SK-N-SH (cell line): Measurements from ENCODE around the gene HNRNPA1. TPM values are rescaled to one million over a fixed set of nuclear protein-coding genes. Genes with fewer than 3 reads are reported as not detected.

ENCODE experiments used
- CTCF ChIA-PET: fragments of 300-600, 350-600 bp; formaldehyde crosslinking; extraction: SDS; loops from one replicate; lab custom pipeline; 2021; lab: Yijun Ruan, JAX
- POLR2A ChIA-PET: fragments of 350-600 bp; sonication (Branson Sonifier 250); formaldehyde crosslinking; extraction: SDS; loops from one replicate; lab custom pipeline; 2020; ENCODE audit warnings: antibody characterized with exemption, inconsistent platforms; lab: Yijun Ruan, JAX
- DNase-seq: peaks from one replicate; pipeline ENCODE4 v3.0.0; 2012
- H2AFZ ChIP-seq: fragments of 200-600 bp; sonication (generic); 2 replicates; pipeline ENCODE4 v1.8.1; 2016; ENCODE audit warnings: antibody characterized with exemption, mild to moderate bottlenecking, low read depth
- H3F3A ChIP-seq: fragments of 200-600 bp; sonication (generic); replicated peaks from 2 replicates; pipeline ENCODE3; 2016; ENCODE audit warnings: antibody characterized with exemption, mild to moderate bottlenecking; ENCODE audit not compliant: insufficient read depth
- H3K27ac ChIP-seq, 2 experiments: fragments of 200-500 bp in 1 of 2; fragments of 200-600 bp in 1 of 2; sonication (Bioruptor generic) in 1 of 2; sonication (generic), shearing (Covaris generic) in 1 of 2; 2 replicates each; pipeline versions ENCODE4 v1.5.1 to v1.6.1; 2014 to 2016; ENCODE audit warnings: low read depth in 2 of 2, inconsistent platforms in 1 of 2, low read length in 1 of 2, mild to moderate bottlenecking in 1 of 2, mixed read lengths in 1 of 2
- H3K27me3 ChIP-seq: fragments of 200-600 bp; sonication (generic), shearing (Covaris generic); 2 replicates; pipeline ENCODE4 v1.6.1; 2016; ENCODE audit warnings: mixed run types; ENCODE audit not compliant: insufficient read depth
- H3K36me3 ChIP-seq, 2 experiments: fragments of 200-500 bp in 1 of 2; fragments of 200-600 bp in 1 of 2; sonication (Bioruptor generic) in 1 of 2; sonication (generic) in 1 of 2; replicated peaks in 1 of 2; 2 replicates each; pipeline versions ENCODE3 to v1.5.1; 2014 to 2016; ENCODE audit warnings: low read length in 1 of 2, mild to moderate bottlenecking in 1 of 2; ENCODE audit not compliant: insufficient read depth in 2 of 2, control insufficient read depth in 1 of 2
- H3K4me1 ChIP-seq, 2 experiments: fragments of 200-500 bp in 1 of 2; fragments of 200-600 bp in 1 of 2; sonication (Bioruptor generic) in 1 of 2; sonication (generic), shearing (Covaris generic) in 1 of 2; 2 replicates each; pipeline versions ENCODE4 v1.5.1 to v1.6.1; 2014 to 2016; ENCODE audit warnings: low read depth in 1 of 2, low read length in 1 of 2, mixed run types in 1 of 2; ENCODE audit not compliant: insufficient read depth in 2 of 2, control insufficient read depth in 1 of 2
- H3K4me2 ChIP-seq: fragments of 200-600 bp; sonication (generic), shearing (Covaris generic); 2 replicates; pipeline ENCODE4 v1.6.1; 2017; ENCODE audit warnings: mixed run types
- H3K4me3 ChIP-seq, 2 experiments: fragments of 200-500 bp in 1 of 2; fragments of 200-600 bp in 1 of 2; sonication (Bioruptor generic) in 1 of 2; sonication (generic), shearing (Covaris generic) in 1 of 2; 2 replicates each; pipeline versions ENCODE4 v1.5.1 to v1.8.1; 2014 to 2016; ENCODE audit warnings: low read depth in 2 of 2, inconsistent platforms in 1 of 2, low read length in 1 of 2, mild to moderate bottlenecking in 1 of 2, mixed read lengths in 1 of 2, moderate library complexity in 1 of 2
- H3K79me2 ChIP-seq: fragments of 200-600 bp; sonication (generic); 2 replicates; pipeline ENCODE4 v1.8.1; 2017; ENCODE audit warnings: mild to moderate bottlenecking; ENCODE audit not compliant: insufficient read depth
- H3K9ac ChIP-seq: fragments of 200-600 bp; sonication (generic); 2 replicates; pipeline ENCODE4 v1.6.1; 2017; ENCODE audit warnings: mixed run types
- H3K9me2 ChIP-seq: fragments of 200-600 bp; sonication (generic); 2 replicates; pipeline ENCODE4 v1.6.1; 2017; ENCODE audit warnings: mixed run types
- H3K9me3 ChIP-seq: fragments of 200-600 bp; sonication (generic); 2 replicates; pipeline ENCODE4 v1.6.1; 2017; ENCODE audit warnings: mixed run types, mild to moderate bottlenecking, moderate library complexity
- H4K20me1 ChIP-seq: fragments of 200-600 bp; sonication (generic); 2 replicates; pipeline ENCODE4 v1.6.1; 2017; ENCODE audit warnings: mild to moderate bottlenecking, mixed run types; ENCODE audit not compliant: insufficient read depth
- EP300 ChIP-seq, 2 experiments: IDR thresholded peaks; 2 replicates each; pipeline versions ENCODE4 v1.4.0 to v1.6.1; 2012; ENCODE audit warnings: borderline replicate concordance in 1 of 2, low read depth in 1 of 2, low read length in 1 of 2
- EZH2phosphoT487 ChIP-seq: fragments of 200-600 bp; sonication (generic); IDR thresholded peaks from 2 replicates; pipeline ENCODE4 v1.6.1; 2017; ENCODE audit warnings: low read depth, mixed run types, mild to moderate bottlenecking, antibody characterized with exemption, moderate library complexity, borderline replicate concordance
- FOXJ3 ChIP-seq: sonication (generic); formaldehyde crosslinking; IDR thresholded peaks from 2 replicates; pipeline ENCODE4 v1.5.1; 2020; ENCODE audit warnings: mild to moderate bottlenecking, missing genetic modification reagents
- GABPA ChIP-seq: IDR thresholded peaks from 2 replicates; pipeline ENCODE4 v1.4.0; 2012; ENCODE audit warnings: low read depth, mild to moderate bottlenecking
- GATA2 ChIP-seq: sonication (generic); formaldehyde crosslinking; IDR thresholded peaks from 2 replicates; pipeline ENCODE4 v1.5.0; 2020; ENCODE audit warnings: mild to moderate bottlenecking, missing genetic modification reagents
- NFIC ChIP-seq: IDR thresholded peaks from 2 replicates; pipeline ENCODE4 v1.4.0; 2012; ENCODE audit warnings: borderline replicate concordance
- NRF1 ChIP-seq: IDR thresholded peaks from 2 replicates; pipeline ENCODE4 v1.6.1; 2012; ENCODE audit warnings: low read depth, mild to moderate bottlenecking, low read length
- POLR2AphosphoS5 ChIP-seq: IDR thresholded peaks from 2 replicates; pipeline ENCODE4 v1.6.1; 2012; ENCODE audit warnings: low read depth, low read length
- WGBS: methylation state at CpG from one replicate; pipeline ENCODE4 v1.1.6; 2017; ENCODE audit warnings: low lambda C conversion rate; 5-methylcytosine and 5-hydroxymethylcytosine counted together
- polyA plus RNA-seq, 3 experiments: library from polyadenylated mRNA; depleted of rRNA; stranded (reverse); fragments of >200 nt; gene quantifications; 2 replicates each; pipeline ENCODE4 v1.2.3, GENCODE V29; 2012
- TF ChIP-seq, protein P1 (sequence below): fragments of 200-600 bp; sonication (generic); IDR thresholded peaks from 2 replicates; pipeline ENCODE4 v1.6.1; 2017; ENCODE audit warnings: antibody characterized with exemption, mild to moderate bottlenecking, moderate library complexity

The HNRNPA1 gene
- polyA plus RNA-seq, 1 of the 3 experiments (the other 2 are of a cell fraction) = 773 TPM

DNA sequence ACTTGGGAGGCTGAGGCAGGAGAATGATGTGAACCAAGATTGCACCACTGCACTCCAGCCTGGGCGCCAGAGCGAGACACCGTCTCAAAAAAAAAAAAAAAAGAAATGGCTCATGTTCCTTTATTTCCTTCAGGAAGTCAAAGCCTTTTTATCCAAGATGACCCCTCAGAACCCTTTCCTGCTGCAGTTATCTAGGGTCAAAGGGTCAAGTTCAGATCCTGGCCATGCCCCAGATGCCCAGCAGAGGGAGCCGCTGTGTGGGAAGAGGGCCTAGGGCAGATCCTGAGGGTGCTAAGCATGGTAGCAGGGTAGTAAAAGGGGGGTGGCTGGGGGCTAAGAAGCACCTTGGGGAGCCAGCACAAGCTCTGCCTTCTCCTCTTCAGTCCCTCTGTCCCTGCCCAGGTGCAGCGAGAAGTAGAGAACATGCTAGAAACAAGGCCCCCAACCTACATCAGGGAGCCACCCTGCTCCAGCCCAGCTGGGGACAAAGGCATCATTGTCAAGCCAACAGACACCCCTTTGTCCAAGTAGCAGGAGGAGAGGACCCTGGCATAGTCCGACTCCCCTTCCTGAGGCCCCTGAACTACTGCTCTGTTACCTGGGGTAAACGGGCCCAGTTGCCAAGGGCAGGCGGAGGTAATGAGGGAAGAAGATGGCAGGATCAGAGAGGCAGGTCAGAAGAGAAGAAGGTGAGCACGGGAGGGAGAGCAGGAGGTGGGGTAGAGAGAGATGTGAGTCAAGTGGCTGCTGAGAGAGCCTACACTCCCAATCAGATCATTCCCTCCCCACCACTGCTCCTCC is 13.8 kb downstream of the HNRNPA1 start (continued):
- no peak for TF ChIP-seq EZH2phosphoT487
- no peak for TF ChIP-seq NRF1
- TF ChIP-seq POLR2AphosphoS5 = no peak

DNA sequence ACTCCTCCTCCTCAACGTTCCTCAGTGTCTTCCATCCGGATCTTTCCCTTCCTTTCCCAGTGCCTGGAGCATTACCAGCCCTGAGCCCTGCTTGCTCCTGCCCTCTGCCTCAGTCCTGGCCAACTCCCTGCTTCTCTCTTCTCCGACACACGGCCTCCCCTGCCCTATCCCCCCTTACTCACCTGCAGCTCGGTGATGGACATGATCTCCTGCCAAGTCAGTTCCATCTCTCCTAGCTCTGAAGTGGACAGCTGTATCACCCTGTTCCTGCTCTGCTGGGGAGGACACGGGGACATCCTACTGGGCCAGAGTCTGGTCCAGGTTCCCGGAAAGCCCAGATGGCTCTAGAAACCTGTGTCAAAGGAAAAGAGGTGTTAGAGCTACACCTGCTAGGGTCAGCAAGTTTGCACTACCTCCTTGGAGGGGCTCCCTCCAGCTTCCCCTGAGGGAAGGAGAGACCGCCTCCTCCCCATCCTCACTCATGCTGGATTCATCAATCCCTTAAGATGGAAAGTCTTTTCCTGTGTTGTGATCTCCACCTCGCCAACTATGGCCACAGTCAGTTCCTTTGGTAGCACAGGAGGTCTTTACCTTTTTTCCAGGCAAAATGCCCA is 14.5 kb downstream of the HNRNPA1 start:
- no peak overlapping the region for H3K4me3 ChIP-seq
- H3K9ac ChIP-seq = no peak overlapping the region
- H3K4me1 ChIP-seq = peaks cover 0 to 2% of the 10 kb centered on the region in 2 experiments; a peak in 1 of 4 replicates
- ChIA-PET POLR2A (interaction anchor here (0.9 to 1.9 kb wide), 4 partner anchors 8 to 13 kb away, joined by 3 to 6 read pairs (median 4); no protein-coding TSS in a partner anchor), CTCF (interaction anchor here (0.6 to 9.7 kb wide), 15 partner anchors 10 to 85 kb away, joined by 3 to 86 read pairs (median 4); partner anchors contain the start of gene COPZ1)
- DNase-seq = no peak
- no peak overlapping the region for H3K27ac ChIP-seq
- H3K9me2 ChIP-seq = no peaks in the 10 kb centered on the region
- WGBS = 84% methylated on average over 8 of the region's 9 CpGs
- peaks cover 10% of the 10 kb centered on the region for H3F3A ChIP-seq
- no peaks in the 10 kb centered on the region for H3K27me3 ChIP-seq
- H2AFZ ChIP-seq = no peak overlapping the region
- H3K9me3 ChIP-seq = no peaks in the 10 kb centered on the region
- no peaks in the 10 kb centered on the region for H3K36me3 ChIP-seq
- H4K20me1 ChIP-seq = no peaks in the 10 kb centered on the region
- TF ChIP-seq NRF1 = no peak
- TF ChIP-seq GATA2 (CRISPR knock-in tag) = no peak
- no peak for TF ChIP-seq FOXJ3
- TF ChIP-seq EP300 (IDR thresholded peaks at IDR 0.05; ENCODE audit: borderline replicate concordance in 1 of 2, low read depth in 1 of 2, low read length in 1 of 2) = no peak
- no peak for TF ChIP-seq GABPA
- TF ChIP-seq, protein P1, sequence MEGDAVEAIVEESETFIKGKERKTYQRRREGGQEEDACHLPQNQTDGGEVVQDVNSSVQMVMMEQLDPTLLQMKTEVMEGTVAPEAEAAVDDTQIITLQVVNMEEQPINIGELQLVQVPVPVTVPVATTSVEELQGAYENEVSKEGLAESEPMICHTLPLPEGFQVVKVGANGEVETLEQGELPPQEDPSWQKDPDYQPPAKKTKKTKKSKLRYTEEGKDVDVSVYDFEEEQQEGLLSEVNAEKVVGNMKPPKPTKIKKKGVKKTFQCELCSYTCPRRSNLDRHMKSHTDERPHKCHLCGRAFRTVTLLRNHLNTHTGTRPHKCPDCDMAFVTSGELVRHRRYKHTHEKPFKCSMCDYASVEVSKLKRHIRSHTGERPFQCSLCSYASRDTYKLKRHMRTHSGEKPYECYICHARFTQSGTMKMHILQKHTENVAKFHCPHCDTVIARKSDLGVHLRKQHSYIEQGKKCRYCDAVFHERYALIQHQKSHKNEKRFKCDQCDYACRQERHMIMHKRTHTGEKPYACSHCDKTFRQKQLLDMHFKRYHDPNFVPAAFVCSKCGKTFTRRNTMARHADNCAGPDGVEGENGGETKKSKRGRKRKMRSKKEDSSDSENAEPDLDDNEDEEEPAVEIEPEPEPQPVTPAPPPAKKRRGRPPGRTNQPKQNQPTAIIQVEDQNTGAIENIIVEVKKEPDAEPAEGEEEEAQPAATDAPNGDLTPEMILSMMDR = no peak
- no peak for TF ChIP-seq EZH2phosphoT487
- TF ChIP-seq NFIC = no peak
- H3K4me2 ChIP-seq = no peak overlapping the region
- H3K79me2 ChIP-seq = no peaks in the 10 kb centered on the region
